ENCODE measurements around the gene NDUFA8. TPM values are rescaled to one million over a fixed set of nuclear protein-coding genes. Genes with fewer than 3 reads are reported as not detected.
"Not testable (repeated sequence)": the region's sequence is repeated elsewhere in the genome, so short reads cannot be mapped to it uniquely, and the experiment has no call there.

The NDUFA8 gene
- total and polyA plus RNA-seq, 10 of the 15 experiments (the other 5 are each of a cell fraction or from before 2014, with no cell fraction given): 44.9 to 159 (median 90.8) TPM

DNA sequence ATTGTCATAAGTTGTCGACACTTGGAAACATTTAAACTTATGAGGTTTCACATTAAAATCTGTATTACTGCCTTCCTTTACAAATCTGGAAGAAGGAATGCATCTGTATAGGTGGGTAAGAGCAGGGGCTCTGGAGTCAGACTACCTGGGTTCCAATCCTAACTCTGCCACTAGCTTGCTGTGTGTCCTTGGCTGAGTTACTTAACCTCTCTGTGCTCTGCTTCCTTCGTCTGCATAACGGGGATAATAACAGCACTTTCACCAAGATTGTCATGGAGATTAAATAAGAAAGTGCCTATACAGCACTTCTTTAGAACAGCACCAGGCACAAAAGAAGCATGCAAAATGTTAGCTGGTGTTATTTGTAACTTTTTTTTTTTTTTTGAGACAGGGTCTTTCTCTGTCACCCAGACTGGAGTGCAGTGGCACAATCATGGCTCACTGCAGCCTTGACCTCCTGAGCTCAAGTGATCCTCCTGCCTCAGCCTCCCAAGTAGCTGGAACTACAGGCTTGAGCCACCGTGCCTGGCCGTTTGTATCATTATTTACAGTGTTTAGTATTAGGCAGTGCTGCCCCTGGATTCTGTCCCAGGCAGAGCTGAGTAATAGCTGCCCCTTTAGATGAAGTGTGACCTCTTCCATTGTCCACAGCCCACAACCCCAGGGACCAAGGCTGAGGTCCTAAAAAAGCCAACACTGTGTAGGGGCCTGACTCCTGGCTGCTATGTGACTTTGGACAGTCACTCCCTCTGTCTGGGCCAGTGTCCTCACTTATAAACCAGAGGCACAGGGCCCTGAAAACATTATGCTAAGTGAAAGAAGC is 41.0 kb downstream of the NDUFA8 start:
- RAD21 ChIA-PET (ENCODE audit: unreplicated experiment): no interaction called here
- POLR2A ChIA-PET: interaction anchor here (0.7 kb wide), 1 partner anchor 64 kb away, joined by 3 read pairs; no protein-coding TSS in a partner anchor

DNA sequence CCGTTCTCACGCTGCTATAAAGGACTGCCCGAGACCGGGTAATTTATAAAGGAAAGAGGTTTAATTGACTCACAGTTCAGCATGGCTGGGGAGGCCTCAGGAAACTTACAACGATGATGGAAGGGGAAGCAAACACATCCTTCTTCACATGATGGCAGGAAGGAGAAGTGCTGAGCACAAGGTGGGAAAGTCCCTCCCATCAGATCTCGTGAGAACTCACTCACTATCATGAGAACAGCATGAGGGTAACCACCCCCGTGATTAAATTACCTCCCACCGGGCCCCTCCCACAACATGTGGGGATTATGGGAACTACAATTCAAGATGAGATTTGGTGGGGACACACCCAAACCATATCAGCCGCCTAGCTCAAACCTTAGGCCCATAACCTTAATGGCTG is 42.3 kb downstream of the NDUFA8 start:
- POLR2A ChIA-PET; H3K36me3 ChIP-seq (ENCODE audit: control insufficient read depth in 2 of 2, insufficient read depth in 2 of 2, low read length in 1 of 2); H2AFZ ChIP-seq (ENCODE audit: control insufficient read depth, low read depth, low read length); H3K79me2 ChIP-seq (ENCODE audit: control insufficient read depth, insufficient read depth, low read length); H3K4me3 ChIP-seq; in situ Hi-C loops (cut with MboI); H4K20me1 ChIP-seq (ENCODE audit: control insufficient read depth, insufficient read depth); H3K4me1 ChIP-seq (ENCODE audit: control insufficient read depth, insufficient read depth, low read length); H3K9ac ChIP-seq (ENCODE audit: control insufficient read depth, insufficient read depth, low read length); BruUV-seq (replicated peaks); intact Hi-C loops (cut with micrococcal nuclease; ENCODE audit: unreplicated experiment); H3K27me3 ChIP-seq (replicated peaks in 1 of 2; ENCODE audit: control insufficient read depth in 2 of 2, insufficient read depth in 2 of 2, low read length in 1 of 2); H3K4me2 ChIP-seq (ENCODE audit: control insufficient read depth, insufficient read depth); H3K9me3 ChIP-seq (replicated peaks; ENCODE audit: control insufficient read depth, insufficient read depth, low read length); DNase-seq (ENCODE audit: low read depth, low spot score); ATAC-seq; FAIRE-seq; H3K27ac ChIP-seq (ENCODE audit: control insufficient read depth, insufficient read depth): not testable (repeated sequence)
- ChIA-PET CTCF (interaction anchor here (1.1 to 11.7 kb wide), 3 partner anchors 19 to 235 kb away, joined by 3 to 190 read pairs (median 22); no protein-coding TSS in a partner anchor), RAD21 (ENCODE audit: unreplicated experiment) (interaction anchor here (0.6 kb wide), 1 partner anchor 234 kb away, joined by 3 read pairs; no protein-coding TSS in a partner anchor), SMC1A (ENCODE audit: uncharacterized antibody, unreplicated experiment) (interaction anchor here (2.6 kb wide), 1 partner anchor 18 kb away, joined by 12 read pairs; no protein-coding TSS in a partner anchor)
- 53% methylated on average over 9 of the region's 9 CpGs for WGBS (ENCODE audit: insufficient coverage, insufficient replicate concordance, low lambda C conversion rate, missing lambda C conversion rate)

More for the DNA sequence above, 41.0 kb downstream of the NDUFA8 start:
- Histone ChIP-seq H3K27ac (ENCODE audit: control insufficient read depth, insufficient read depth) (no peak overlapping the region), H4K20me1 (ENCODE audit: control insufficient read depth, insufficient read depth) (no peaks in the 10 kb centered on the region; the same call in 1 of the 2 replicates), H3K9me3 (replicated peaks; ENCODE audit: control insufficient read depth, insufficient read depth, low read length) (no peaks in the 10 kb centered on the region; the same call in 1 of the 3 replicates), H3K27me3 (replicated peaks in 1 of 2; ENCODE audit: control insufficient read depth in 2 of 2, insufficient read depth in 2 of 2, low read length in 1 of 2) (no peaks in the 10 kb centered on the region), H2AFZ (ENCODE audit: control insufficient read depth, low read depth, low read length) (no peak overlapping the region), H3K79me2 (ENCODE audit: control insufficient read depth, insufficient read depth, low read length) (no peaks in the 10 kb centered on the region), H3K4me2 (ENCODE audit: control insufficient read depth, insufficient read depth) (no peak overlapping the region), H3K4me1 (ENCODE audit: control insufficient read depth, insufficient read depth, low read length) (no peaks in the 10 kb centered on the region), H3K36me3 (ENCODE audit: control insufficient read depth in 2 of 2, insufficient read depth in 2 of 2, low read length in 1 of 2) (no peaks in the 10 kb centered on the region), H3K9ac (ENCODE audit: control insufficient read depth, insufficient read depth, low read length) (no peak overlapping the region), H3K4me3 (no peak overlapping the region)
- CTCF ChIA-PET: interaction anchor here (3.7 to 11.7 kb wide), 2 partner anchors 20 to 233 kb away, joined by 22 to 190 read pairs; no protein-coding TSS in a partner anchor
- intact Hi-C loops (cut with micrococcal nuclease; ENCODE audit: unreplicated experiment) (no loop called here), in situ Hi-C loops (cut with MboI) (no loop called here)
- FAIRE-seq: no peak
- TF ChIP-seq ZZZ3 (IDR thresholded peaks at IDR 0.05; ENCODE audit: control insufficient read depth, insufficient read length, low read depth) (no peak), RELA (IDR thresholded peaks at IDR 0.05; ENCODE audit: borderline replicate concordance, partially characterized antibody) (no peak), WRNIP1 (IDR thresholded peaks at IDR 0.05; ENCODE audit: borderline replicate concordance, low read depth, low read length) (no peak), BHLHE40 (IDR thresholded peaks at IDR 0.05; ENCODE audit: borderline replicate concordance in 1 of 2, low read depth in 2 of 2, low read length in 1 of 2) (no peak), CREB1 (IDR thresholded peaks at IDR 0.05; ENCODE audit: low read depth) (no peak), MTA2 (IDR thresholded peaks at IDR 0.05; ENCODE audit: low read depth) (no peak), SIN3A (IDR thresholded peaks at IDR 0.05; ENCODE audit: low read depth, low read length) (no peak), MTA3 (IDR thresholded peaks at IDR 0.05; ENCODE audit: borderline replicate concordance, low read length) (no peak), PML (IDR thresholded peaks at IDR 0.05; ENCODE audit: low read length) (no peak), CHD1 (IDR thresholded peaks at IDR 0.05; ENCODE audit: low read depth, low read length) (no peak), SREBF2 (IDR thresholded peaks at IDR 0.05; ENCODE audit: low read length) (no peak), SP1 (IDR thresholded peaks at IDR 0.05; ENCODE audit: low read depth, low read length) (no peak), ZNF274 (IDR thresholded peaks at IDR 0.05; ENCODE audit: insufficient read depth, insufficient read length) (no peak)
- TF ChIP-seq, protein P1, sequence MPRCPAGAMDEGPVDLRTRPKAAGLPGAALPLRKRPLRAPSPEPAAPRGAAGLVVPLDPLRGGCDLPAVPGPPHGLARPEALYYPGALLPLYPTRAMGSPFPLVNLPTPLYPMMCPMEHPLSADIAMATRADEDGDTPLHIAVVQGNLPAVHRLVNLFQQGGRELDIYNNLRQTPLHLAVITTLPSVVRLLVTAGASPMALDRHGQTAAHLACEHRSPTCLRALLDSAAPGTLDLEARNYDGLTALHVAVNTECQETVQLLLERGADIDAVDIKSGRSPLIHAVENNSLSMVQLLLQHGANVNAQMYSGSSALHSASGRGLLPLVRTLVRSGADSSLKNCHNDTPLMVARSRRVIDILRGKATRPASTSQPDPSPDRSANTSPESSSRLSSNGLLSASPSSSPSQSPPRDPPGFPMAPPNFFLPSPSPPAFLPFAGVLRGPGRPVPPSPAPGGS (IDR thresholded peaks at IDR 0.05; ENCODE audit: borderline replicate concordance, insufficient read depth, low read depth, low read length, poor library complexity, severe bottlenecking): no peak
- TF ChIP-seq, protein P2, sequence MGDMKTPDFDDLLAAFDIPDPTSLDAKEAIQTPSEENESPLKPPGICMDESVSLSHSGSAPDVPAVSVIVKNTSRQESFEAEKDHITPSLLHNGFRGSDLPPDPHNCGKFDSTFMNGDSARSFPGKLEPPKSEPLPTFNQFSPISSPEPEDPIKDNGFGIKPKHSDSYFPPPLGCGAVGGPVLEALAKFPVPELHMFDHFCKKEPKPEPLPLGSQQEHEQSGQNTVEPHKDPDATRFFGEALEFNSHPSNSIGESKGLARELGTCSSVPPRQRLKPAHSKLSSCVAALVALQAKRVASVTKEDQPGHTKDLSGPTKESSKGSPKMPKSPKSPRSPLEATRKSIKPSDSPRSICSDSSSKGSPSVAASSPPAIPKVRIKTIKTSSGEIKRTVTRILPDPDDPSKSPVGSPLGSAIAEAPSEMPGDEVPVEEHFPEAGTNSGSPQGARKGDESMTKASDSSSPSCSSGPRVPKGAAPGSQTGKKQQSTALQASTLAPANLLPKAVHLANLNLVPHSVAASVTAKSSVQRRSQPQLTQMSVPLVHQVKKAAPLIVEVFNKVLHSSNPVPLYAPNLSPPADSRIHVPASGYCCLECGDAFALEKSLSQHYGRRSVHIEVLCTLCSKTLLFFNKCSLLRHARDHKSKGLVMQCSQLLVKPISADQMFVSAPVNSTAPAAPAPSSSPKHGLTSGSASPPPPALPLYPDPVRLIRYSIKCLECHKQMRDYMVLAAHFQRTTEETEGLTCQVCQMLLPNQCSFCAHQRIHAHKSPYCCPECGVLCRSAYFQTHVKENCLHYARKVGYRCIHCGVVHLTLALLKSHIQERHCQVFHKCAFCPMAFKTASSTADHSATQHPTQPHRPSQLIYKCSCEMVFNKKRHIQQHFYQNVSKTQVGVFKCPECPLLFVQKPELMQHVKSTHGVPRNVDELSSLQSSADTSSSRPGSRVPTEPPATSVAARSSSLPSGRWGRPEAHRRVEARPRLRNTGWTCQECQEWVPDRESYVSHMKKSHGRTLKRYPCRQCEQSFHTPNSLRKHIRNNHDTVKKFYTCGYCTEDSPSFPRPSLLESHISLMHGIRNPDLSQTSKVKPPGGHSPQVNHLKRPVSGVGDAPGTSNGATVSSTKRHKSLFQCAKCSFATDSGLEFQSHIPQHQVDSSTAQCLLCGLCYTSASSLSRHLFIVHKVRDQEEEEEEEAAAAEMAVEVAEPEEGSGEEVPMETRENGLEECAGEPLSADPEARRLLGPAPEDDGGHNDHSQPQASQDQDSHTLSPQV (IDR thresholded peaks at IDR 0.05): no peak
- no peak for ATAC-seq
- SMC1A ChIA-PET (ENCODE audit: uncharacterized antibody, unreplicated experiment): no interaction called here
- 29% methylated on average over 5 of the region's 5 CpGs for WGBS (ENCODE audit: insufficient coverage, insufficient replicate concordance, low lambda C conversion rate, missing lambda C conversion rate)
- BruUV-seq (replicated peaks): no TSS peak
- no peak for DNase-seq (ENCODE audit: low read depth, low spot score)

Measured in GM12878 (cell line).